ENCODE data around the gene DEPDC7.

DEPDC7 gene

DNA sequence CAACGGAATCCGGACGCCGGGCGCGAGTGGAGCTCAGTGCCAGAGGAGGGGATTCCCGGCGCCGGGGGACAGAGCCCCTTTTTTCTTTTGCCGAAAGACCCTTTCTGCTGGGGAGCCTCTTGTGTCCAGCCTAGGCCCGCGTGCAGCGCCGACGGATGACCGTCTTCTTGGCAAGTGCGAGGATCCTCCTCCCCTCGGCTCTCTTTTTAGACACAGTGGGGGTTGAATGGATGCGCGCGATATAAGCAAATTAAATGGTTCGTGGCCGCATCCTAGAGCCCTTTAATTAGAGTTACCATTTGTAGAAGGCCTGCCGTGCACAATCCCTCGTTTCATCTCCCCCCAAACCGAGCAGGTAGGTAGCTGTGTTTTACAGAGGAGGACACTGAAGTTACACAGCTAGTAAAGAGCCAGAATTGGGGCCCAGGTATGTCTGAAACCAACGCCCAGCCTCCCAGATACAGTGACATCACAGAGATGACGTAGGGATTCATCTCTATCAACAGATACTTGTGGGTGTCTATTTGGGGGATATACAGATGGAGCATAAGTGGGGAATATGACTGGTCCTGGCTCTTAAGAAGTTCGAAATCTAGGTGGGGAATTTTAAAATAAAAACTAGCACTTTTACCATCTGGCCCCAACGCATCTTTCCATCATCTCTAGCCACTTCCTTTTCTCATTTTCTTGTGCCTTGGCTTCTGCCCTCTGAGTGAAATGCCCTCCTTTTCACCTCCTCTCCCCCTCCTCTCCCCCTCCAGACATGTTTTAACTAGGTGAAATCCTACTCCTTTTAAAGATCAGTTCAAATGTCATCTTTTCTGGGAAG, 24.6 kb downstream of the DEPDC7 start:
- no peak for DNase-seq (ENCODE audit: low read depth in 1 of 2, low spot score in 1 of 2)
- peak overlapping the region; percentile 68 for H3K4me3 ChIP-seq (replicated peaks; ENCODE audit: insufficient read depth, low read length)
- no peaks in the 10 kb centered on the region for H3K27me3 ChIP-seq (ENCODE audit: insufficient read depth, poor library complexity, severe bottlenecking)
- H3K27ac ChIP-seq (replicated peaks): peak overlapping the region; percentile 97
- TF ChIP-seq POLR2AphosphoS5 (IDR thresholded peaks at IDR 0.05; ENCODE audit: low read depth): no peak
- TF ChIP-seq SPI1 (IDR thresholded peaks at IDR 0.05; ENCODE audit: borderline replicate concordance, low read depth): peak; percentile 74

DNA sequence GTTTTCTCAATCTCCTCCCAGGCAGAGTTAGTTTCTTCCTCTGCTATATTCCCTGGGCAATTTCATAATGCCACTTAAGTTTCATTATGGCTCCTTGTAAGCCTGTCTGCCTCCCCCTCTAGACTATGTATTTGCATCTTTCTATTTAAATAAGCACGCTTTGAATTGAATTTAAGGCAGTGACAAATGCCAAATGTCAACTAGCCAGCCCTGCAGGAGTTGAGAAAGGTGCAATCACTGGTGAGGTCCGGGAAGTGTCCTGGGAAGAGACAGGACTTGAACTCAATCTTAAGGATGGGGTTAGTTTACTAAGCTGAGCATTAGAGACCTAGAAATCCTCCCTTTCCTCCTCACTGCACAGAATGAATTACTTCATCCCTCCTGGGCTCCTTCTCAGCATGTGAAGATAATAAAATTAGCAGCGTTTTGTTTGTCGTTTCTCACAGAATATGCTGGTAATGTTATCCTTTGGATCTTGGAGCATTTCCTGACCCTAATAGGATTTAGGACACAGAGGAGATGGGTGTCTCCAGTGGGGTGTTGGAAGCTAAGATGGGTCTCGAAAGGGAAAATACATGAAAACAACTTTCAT, 25.3 kb downstream of the DEPDC7 start:
- H3K4me3 ChIP-seq (replicated peaks; ENCODE audit: insufficient read depth, low read length): no peak overlapping the region
- DNase-seq (ENCODE audit: low read depth in 1 of 2, low spot score in 1 of 2): no peak

DNA sequence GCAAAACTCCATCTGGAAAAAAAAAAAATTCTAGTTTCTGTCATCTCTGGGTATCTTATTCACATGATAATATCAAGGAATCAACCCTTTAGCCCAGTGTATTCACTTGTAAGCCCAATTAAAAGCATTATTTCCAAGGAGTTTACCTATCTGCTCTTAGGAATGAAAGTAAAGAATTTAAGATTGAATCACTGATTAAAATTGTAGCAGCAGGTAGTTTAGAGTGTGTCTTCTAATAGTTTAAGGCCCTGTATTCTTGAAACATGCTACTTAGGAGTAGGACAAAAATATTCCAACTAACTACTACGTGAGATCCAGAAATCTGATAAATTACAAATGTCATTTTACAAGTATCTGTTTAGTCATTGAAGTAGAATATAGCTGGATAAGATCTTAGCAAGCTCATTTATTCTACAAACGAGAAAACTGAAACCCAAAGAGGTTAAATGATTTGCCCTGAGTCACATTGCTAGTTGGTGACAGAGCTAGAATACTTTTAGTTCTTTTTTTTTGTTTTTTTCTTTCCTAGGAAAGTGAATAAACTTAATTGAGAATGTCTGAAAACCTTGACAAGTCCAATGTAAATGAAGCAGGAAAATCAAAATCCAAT, 27.6 kb downstream of the DEPDC7 start:
- DNase-seq (ENCODE audit: low read depth in 1 of 2, low spot score in 1 of 2): no peak
- no peak overlapping the region for H3K27ac ChIP-seq (replicated peaks)
- TF ChIP-seq POLR2AphosphoS5 (IDR thresholded peaks at IDR 0.05; ENCODE audit: low read depth) (no peak), SPI1 (IDR thresholded peaks at IDR 0.05; ENCODE audit: borderline replicate concordance, low read depth) (no peak), GABPA (IDR thresholded peaks at IDR 0.05; ENCODE audit: low read depth) (no peak)
- TF ChIP-seq, protein P1, sequence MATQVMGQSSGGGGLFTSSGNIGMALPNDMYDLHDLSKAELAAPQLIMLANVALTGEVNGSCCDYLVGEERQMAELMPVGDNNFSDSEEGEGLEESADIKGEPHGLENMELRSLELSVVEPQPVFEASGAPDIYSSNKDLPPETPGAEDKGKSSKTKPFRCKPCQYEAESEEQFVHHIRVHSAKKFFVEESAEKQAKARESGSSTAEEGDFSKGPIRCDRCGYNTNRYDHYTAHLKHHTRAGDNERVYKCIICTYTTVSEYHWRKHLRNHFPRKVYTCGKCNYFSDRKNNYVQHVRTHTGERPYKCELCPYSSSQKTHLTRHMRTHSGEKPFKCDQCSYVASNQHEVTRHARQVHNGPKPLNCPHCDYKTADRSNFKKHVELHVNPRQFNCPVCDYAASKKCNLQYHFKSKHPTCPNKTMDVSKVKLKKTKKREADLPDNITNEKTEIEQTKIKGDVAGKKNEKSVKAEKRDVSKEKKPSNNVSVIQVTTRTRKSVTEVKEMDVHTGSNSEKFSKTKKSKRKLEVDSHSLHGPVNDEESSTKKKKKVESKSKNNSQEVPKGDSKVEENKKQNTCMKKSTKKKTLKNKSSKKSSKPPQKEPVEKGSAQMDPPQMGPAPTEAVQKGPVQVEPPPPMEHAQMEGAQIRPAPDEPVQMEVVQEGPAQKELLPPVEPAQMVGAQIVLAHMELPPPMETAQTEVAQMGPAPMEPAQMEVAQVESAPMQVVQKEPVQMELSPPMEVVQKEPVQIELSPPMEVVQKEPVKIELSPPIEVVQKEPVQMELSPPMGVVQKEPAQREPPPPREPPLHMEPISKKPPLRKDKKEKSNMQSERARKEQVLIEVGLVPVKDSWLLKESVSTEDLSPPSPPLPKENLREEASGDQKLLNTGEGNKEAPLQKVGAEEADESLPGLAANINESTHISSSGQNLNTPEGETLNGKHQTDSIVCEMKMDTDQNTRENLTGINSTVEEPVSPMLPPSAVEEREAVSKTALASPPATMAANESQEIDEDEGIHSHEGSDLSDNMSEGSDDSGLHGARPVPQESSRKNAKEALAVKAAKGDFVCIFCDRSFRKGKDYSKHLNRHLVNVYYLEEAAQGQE (IDR thresholded peaks at IDR 0.05; ENCODE audit: insufficient replicate concordance, low read depth): no peak
- TF ChIP-seq, protein P2, sequence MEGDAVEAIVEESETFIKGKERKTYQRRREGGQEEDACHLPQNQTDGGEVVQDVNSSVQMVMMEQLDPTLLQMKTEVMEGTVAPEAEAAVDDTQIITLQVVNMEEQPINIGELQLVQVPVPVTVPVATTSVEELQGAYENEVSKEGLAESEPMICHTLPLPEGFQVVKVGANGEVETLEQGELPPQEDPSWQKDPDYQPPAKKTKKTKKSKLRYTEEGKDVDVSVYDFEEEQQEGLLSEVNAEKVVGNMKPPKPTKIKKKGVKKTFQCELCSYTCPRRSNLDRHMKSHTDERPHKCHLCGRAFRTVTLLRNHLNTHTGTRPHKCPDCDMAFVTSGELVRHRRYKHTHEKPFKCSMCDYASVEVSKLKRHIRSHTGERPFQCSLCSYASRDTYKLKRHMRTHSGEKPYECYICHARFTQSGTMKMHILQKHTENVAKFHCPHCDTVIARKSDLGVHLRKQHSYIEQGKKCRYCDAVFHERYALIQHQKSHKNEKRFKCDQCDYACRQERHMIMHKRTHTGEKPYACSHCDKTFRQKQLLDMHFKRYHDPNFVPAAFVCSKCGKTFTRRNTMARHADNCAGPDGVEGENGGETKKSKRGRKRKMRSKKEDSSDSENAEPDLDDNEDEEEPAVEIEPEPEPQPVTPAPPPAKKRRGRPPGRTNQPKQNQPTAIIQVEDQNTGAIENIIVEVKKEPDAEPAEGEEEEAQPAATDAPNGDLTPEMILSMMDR (IDR thresholded peaks at IDR 0.05; ENCODE audit: insufficient read depth, low read length): no peak
- H3K27me3 ChIP-seq (ENCODE audit: insufficient read depth, poor library complexity, severe bottlenecking): no peaks in the 10 kb centered on the region
- no peak overlapping the region for H3K4me3 ChIP-seq (replicated peaks; ENCODE audit: insufficient read depth, low read length)

More for the DNA sequence above, 25.3 kb downstream of the DEPDC7 start:
- no peak overlapping the region for H3K27ac ChIP-seq (replicated peaks)
- TF ChIP-seq GABPA (IDR thresholded peaks at IDR 0.05; ENCODE audit: low read depth) (no peak), POLR2AphosphoS5 (IDR thresholded peaks at IDR 0.05; ENCODE audit: low read depth) (no peak), SPI1 (IDR thresholded peaks at IDR 0.05; ENCODE audit: borderline replicate concordance, low read depth) (no peak)
- TF ChIP-seq, protein P2 (IDR thresholded peaks at IDR 0.05; ENCODE audit: insufficient read depth, low read length): no peak
- TF ChIP-seq, protein P1 (IDR thresholded peaks at IDR 0.05; ENCODE audit: insufficient replicate concordance, low read depth): no peak
- no peaks in the 10 kb centered on the region for H3K27me3 ChIP-seq (ENCODE audit: insufficient read depth, poor library complexity, severe bottlenecking)

DNA sequence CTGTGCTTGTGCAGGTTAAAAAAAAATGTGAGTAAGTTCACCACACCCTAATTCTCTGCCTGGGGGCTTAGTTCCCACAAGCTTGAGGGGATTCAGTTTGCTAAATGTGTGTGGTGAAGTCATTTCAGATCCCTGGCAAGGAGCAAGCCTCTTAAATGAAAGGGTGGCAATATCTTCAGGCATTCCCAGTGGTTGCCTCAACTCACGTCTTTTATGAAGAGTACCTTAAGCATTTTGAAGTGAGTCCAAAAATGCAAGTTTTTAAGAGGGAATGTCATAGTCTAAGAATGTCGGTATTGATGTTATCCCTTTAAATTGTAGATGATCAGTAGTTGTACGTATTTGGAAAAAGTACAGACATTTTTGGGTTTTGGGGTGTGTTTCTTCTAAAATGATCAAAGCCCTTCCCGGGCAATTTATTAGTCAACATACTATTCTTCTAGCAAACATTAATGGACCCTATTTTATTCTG, 28.6 kb downstream of the DEPDC7 start:
- H3K4me3 ChIP-seq (replicated peaks; ENCODE audit: insufficient read depth, low read length): no peak overlapping the region
- TF ChIP-seq SPI1 (IDR thresholded peaks at IDR 0.05; ENCODE audit: borderline replicate concordance, low read depth): no peak
- TF ChIP-seq, protein P2 (IDR thresholded peaks at IDR 0.05; ENCODE audit: insufficient read depth, low read length): no peak
- TF ChIP-seq, protein P1 (IDR thresholded peaks at IDR 0.05; ENCODE audit: insufficient replicate concordance, low read depth): no peak
- no peak for TF ChIP-seq POLR2AphosphoS5 (IDR thresholded peaks at IDR 0.05; ENCODE audit: low read depth)
- TF ChIP-seq GABPA (IDR thresholded peaks at IDR 0.05; ENCODE audit: low read depth): no peak
- DNase-seq (ENCODE audit: low read depth in 1 of 2, low spot score in 1 of 2): no peak
- H3K27me3 ChIP-seq (ENCODE audit: insufficient read depth, poor library complexity, severe bottlenecking): no peaks in the 10 kb centered on the region
- no peak overlapping the region for H3K27ac ChIP-seq (replicated peaks)
